Fibroblast of gingiva (primary cell): ENCODE measurements around the gene MBNL2.

Source experiments
- DNase-seq: peaks from one replicate; pipeline ENCODE4 v3.0.0-alpha.2; 2011; ENCODE audit warnings: low read depth

The MBNL2 gene

DNA sequence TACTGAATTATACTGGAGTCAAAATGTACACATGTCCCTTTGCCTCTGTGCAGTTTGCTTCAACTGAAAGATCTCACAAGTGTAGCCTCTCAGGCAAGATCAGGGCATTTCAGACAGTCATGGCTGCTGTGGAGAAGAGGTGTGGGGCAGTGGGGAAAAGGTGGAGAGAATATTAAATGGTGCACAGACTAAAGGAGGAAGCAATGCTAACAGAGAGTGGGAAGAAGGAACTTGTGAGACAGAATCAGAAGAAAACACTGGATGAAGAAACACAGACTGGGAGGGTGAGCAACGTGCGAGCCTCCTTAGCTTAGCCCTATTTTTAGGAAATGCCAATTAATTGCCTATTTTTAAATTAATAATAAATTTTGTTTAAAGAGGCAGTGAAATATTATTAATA lies 162.2 kb downstream of the MBNL2 start:
- no peak for DNase-seq

DNA sequence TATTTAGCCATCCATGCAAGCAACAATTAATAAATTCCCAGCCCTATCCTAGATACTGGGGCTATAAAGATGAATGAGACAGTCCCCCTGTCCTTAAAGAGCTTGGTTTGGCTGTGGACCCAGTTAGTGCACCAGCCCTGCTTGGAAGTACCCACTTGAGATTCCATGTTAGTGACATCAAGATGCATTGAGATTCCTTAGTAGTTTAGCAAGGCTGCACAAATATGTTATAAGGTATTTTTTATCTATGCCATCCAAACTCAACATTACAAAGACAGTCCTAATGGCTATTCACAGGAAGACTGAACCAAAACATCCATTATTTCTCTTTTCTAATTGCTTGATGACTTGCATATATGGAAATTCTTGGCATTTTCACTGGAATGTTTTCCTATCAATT lies 163.0 kb downstream of the MBNL2 start:
- DNase-seq = no peak

DNA sequence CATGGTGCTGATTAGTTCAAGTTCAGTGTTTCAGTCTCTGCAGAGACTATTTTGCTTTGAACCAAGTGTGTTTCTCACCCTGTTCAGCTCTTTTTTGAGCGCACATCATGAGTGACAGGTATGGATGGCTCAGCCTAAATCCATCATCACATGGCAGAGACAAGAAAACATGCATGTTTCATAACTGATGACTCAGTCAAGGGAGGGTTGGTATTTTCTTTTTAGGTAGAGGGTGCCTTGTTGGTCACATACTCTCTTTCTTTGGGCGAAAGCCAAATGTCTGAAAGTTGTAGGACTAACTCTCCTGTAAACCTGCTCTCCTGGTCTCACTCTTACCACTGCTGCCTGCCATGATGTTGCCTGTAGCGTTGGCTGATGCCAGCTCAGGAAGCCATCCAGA lies 163.7 kb downstream of the MBNL2 start:
- DNase-seq = no peak

DNA sequence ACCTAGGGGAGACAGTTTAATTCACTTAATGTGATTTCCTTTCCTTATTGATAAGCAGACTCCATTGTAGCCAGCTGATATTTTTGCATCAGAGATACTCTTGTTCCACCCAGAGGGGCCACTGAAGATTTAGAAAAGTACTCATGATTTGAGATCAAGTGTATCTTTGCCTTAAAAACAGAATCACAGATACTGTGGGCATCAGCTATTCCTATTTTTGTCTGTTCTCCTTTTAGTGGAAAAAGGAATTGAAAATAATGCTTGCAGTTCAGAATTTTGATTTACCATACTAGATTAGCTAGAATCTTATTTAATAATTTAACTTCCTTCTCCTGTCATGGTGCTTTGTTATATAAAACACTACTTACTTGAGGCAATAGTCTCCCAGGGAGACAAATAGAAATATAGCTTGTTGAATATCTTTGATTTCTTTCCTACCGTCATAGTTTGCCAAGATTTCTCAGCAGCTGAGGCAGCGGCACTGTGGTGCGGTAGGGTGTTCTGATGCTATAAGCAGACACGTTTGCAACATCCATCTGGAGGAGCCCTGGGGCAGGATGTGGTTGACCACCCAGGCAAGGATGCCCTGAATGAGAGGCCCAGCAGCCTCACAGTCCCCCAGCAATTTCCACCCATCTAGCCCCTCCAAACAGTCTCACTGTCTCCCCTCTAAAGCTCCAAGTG lies 164.8 kb downstream of the MBNL2 start:
- no peak for DNase-seq

DNA sequence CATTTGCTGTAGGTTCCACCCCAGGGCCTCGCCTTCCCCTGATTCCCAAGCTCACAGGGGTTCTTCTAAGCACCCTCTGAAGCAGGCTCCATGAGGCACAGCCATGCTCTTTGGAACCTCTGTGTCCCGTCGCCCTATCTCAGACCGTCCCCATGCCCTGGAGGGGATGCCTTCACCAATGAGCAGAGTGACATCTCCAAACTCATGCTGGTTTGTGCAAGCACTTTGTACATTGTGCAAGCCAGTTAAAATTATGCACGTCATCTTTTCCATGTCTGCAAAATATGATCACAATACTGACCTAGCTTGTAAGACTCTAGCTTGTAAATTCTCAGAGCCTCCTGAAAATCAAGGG lies 165.3 kb downstream of the MBNL2 start:
- DNase-seq = no peak

DNA sequence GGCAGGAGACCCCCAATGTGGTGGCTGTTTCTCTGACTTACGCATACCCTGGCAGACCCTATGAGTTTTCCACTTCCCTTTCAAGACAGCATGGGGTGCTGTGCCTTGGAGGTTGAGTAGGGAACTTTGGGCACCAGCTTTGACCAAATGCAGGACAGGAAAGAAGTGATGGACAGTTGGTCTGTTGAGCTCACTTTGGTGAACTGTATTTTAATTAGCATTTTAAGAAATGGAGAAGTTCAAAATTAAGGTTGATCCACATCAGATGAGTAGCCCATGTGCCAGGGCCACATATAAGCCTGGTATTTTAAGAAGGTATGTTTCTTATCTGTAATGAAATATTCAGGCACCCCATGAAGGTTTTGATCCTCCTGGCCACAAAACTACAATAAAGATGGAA lies 165.8 kb downstream of the MBNL2 start:
- DNase-seq = no peak

DNA sequence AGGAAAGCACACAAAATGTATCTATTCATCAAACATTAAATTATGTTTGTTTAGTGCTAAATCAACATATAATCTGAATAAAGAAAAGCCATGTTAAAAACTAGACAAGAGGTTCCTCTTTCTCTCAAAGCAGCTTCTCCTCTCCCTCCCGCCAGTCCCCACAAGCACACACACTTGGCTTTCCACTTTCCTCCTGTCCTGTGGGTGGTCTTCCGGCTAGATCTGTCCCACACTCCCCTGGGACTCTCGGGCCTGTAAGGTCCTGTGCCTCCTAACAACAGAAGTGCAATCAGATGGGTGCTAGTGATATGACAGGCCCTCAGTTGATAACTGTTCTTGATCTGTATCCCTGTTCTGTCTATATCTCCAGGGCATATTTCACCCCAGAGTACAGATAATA lies 166.2 kb downstream of the MBNL2 start:
- DNase-seq = no peak

DNA sequence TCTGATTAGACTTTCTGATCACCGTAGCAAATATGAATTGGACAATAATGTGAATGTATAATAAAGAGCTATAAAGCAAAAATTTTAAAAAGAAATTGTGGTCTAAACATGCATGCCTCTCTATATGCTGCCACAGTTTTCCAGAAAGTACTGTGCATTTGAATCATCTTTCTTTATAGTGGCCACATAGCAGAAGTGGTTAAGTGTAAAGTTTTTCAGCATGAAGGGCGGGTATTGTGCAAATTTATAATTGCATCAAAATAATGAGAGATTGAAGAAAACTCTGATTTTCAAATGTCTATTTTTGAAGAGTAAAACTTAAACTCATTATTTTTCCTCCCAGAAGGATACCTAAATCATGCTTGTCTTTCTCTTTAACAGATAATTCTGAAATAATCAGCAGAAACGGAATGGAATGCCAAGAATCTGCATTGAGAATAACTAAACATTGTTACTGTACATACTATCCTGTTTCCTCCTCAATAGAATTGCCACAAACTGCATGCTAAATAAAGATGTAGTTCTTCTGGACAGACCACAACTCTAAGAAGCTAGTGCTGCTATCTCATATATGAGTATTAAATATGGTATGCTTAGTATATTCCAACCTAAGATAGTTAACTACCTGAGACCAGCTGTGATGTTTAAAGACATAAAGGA lies 168.9 kb downstream of the MBNL2 start:
- DNase-seq = no peak

DNA sequence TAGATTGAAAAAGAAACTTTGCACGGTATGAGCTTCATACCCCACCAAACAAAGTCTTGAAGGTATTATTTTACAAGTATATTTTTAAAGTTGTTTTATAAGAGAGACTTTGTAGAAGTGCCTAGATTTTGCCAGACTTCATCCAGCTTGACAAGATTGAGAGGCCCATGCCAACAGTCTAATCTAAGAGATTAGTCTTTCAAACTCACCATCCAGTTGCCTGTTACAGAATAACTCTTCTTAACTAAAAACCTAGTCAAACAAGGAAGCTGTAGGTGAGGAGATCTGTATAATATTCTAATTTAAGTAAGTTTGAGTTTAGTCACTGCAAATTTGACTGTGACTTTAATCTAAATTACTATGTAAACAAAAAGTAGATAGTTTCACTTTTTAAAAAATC lies 169.9 kb downstream of the MBNL2 start:
- DNase-seq = no peak

DNA sequence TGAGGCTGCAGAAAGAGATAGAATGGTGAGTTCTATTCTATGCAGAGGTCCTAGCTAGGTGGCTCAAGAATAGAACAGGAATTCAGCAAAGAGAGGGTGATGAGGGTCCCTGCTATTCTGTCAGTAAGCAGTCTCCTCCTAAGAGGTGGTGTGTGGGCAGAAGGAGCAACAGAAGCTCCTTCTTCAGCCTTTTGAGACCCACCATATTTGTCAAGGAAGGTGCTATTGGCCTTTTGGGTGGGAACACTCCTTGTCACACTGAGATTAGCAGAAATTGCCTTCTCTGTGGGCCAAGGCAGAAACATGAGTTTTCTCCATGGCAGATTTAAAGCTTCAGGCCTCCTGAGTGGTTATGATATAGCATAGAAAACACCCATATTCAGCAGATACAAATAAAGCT lies 172.4 kb downstream of the MBNL2 start:
- DNase-seq = no peak

DNA sequence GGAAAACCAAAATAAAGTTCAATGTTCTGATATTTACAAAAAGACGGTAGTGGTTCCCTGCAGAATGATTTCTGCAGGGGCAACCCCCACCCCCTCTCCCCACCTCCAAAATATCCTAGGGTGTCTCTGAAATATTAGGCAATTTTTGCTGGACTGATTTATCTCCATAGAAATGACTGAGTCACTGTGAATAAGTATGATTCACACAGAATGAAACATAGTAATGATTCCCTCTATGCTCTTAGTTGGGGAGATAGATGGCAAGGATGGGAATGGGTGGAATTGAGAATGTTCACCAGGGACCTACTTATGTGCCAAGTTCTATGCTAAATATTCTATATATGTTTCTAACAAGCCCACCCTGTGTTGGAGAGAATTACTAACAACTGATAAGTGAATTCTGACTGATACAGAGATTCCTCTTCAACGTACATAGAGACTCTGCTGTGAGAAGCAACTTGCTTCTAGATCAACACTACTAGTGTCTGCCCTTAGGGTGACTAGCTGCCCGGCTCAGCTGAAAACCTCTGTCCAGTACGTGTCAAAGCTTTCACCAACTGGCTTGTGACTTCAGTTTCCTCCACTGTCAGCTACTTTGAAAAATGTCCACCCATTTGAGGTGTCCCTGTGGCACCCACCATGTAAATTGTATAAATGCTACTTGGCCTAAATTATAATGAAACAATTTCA lies 173.5 kb downstream of the MBNL2 start:
- peak; percentile 13 for DNase-seq

DNA sequence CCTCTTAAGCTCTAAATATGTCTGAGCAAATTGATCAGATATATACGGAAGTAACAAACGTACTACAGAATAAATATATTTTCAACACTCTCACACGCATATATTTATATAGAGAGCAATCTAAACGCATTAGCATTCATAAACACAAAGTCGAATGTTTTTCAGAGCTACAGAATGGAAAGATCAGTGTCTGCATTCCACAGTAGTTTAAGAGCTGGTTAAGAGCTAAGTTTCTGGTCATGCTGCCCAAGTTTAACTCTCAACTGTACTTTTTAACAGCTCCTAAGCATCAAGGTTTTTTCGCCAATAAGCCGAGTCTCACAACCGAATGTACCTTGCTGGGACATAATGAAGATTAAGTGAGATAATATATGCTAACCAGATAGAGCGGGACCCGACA lies 175.1 kb downstream of the MBNL2 start:
- no peak for DNase-seq

DNA sequence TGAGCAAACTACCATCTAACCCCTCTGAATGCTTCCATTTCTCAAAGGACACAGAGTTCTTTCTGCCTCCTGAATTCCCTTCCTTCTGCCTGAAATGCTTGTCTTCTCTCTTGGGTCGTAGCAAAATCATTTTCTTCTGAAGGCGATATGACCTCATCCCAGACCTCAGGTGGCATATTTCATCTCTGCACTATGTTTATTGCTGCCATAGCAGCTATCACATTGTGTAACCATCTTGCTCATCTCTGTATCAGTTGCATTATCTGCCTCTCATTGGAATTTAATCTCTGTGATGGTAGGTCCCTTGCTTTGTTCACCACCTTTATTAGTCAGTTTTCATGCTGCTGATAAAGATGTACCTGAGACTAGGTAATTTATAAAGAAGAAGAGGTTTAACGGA lies 179.3 kb downstream of the MBNL2 start:
- DNase-seq = no peak

DNA sequence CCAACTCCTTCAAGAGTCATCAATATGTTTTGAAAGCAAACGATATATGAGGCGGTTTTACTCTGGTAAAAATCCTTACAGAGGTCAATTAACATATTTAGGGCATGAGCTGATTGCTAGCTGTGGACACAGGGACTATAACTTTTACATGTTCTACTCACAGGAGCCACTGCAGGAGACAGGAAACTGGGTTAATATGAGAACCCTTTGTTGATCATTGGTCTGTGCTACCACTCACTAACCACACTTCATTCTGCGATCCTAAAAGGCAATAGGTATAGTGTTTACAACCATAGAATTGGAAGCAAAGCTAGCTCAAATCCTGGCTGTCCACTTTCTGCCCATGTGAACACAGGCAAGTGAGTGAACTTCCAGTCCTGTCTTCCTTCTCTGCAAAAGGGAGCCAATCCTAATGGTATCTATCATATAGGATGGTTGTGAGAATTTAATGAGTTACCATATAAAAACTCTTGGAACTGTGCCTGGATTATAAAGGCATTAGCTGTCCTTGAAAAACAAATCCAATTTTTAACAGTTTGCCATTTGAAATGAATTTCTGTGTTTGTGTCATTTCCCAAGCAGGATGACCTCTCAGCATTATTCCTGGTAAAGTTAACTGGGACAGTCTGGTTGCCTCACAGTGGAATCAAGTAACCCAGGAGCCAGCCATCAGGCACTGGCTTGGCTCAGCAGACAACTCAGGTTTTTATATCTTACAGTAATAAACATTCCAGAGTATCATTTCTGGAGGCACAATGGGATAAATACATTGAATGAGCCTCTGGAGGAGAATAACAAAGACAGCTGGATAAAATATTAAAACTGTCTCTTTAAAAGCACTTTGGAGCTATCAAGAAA lies 182.0 kb downstream of the MBNL2 start:
- DNase-seq = peak; percentile 32

DNA sequence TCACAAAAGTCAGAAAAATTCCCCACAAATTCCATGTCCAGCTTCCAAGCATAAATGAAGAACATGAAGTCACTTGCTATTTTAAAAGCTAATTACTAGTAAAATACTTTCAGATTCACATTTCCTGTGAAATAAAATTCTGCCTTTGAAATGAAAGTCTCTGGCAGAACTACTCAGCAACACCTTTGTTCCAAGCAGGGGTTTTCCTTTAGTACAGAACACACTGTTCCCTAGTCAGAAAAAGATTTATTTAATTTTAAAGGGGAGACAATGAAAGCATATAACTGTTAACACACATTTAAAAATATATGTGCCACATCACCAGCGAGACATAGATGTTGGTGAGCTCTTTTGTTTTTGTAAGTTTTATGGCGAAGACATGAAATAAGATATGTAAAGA lies 185.4 kb downstream of the MBNL2 start:
- no peak for DNase-seq

DNA sequence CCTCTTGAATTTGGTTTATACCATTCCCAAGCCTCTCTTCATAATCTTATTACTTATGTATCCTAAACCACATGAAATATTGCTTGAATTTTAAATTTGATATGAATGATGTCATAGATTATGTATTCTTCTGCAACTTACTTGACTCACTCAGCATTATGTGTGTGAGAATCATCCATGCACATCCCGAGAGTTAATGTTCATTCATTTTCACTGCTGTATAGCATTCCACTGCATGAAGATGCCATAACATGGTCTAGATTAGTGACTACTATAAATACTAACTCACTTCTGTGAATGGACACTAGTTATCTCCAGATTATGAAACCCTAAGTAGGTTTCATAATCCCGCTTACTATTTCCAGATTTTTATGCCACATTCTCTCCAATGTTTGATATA lies 186.8 kb downstream of the MBNL2 start:
- DNase-seq = no peak

DNA sequence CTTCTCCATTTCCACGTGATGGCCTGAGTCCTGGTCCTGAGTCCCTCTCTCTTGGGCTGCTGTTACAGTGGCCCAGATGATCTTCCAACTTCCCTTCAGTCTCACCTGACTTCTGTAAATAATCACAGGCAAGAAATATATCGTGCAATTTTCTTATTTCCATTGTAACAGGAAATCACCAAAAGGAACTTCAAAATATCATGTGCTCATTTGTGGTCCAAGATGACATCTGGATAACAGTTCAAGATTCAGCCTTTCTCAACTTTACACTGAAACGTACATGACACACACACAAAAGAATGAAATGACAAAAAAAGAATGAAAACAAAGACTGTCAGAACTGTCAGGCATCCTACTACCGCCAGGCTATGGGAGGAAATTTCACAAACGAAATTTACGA lies 189.9 kb downstream of the MBNL2 start:
- DNase-seq = no peak

DNA sequence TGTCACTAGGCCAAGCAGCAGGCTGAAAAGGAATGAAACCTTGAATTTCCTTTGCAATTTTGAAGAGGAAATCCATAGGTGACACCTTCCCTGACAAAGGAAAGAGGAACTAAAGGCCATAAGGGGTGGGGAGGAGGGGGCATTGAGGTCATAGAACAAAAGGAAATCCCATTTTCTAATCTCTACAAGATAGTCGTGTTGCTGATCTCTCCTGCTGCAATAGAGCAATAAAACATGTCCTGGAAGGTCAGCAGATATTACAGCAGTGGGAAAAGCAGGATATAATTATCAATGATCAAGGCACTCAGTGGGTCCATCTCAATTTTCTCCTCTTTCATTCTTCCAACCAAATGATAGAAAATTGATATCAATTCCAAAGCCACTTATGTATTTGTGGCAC lies 191.6 kb downstream of the MBNL2 start:
- no peak for DNase-seq

DNA sequence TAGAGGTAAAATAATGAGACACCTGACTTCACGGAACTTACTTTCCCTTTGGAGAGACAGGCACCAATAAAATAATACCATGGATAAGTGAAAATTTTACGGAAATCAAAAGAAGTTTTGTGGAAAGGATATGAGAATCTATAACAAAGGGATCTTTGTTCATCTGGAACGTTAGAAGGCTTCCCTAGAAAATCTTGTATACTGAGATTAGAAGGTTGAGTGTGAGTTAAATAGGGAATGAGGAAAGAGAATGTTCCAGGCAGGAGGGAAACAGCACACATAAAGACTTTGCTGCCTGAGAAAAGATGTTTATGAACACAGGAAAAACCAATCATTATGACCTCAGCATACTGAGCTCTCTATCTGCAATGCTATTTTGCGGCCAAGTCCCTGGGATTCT lies 192.3 kb downstream of the MBNL2 start:
- no peak for DNase-seq

DNA sequence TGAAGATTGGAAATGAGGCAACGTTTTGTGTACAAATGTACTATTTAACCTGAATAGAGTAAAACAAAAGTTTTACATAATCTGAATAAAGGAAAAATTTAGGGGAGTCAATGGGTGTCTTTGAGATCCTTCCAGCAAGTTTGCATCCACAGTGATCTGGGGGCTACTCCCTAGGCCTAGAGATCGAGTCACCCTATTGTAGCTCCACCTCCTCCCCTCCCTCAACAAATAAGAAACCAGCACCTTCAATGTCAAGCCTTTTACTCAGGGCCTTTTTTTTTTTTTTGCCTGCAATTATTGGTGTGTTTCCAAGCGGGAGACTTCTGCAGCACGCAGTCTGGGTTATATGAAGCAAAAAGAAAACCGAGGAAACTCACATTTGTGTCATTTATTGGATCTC lies 195.6 kb downstream of the MBNL2 start:
- no peak for DNase-seq

DNA sequence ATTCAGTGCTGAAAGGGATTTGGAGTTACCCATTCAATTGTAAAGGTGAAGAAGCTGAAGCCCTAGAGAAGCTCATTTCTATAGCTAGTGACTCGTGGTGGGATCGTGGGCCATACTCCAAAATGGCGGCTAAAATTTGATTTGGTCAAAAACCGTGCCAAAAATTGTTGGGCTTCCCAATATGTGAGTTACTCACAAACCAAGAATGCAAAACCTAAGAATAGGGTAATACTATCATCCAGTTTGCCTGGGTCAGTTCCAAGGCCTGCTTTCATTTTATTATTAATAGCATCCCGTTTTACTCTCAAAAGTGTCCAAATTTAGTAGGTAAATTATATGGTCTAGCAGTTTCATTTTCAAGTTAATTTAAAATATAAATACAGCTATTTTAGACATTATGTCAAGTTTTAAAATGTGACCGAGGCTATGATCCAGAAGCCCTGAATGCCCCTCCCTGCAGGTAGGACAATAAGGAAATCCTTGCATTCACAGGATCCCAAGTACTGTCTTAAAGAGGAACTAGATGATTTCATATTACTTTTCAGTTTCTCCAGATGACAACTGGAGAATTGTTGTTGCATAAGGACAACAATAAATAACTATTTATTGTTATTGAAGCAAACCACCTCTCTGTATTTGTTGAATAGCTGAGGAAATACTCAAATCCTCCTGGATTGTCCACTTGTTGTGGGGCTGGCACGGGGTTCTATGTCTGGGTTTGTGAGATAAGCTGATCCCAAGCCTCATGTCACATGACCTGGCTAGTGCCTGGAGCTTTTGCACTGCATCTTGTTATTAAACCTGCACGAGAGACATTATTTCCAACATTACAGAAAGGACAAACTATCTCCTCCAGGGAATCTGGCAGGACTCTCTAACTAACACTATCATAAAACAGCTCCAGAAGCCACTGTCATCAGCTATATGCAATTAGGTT lies 200.3 kb downstream of the MBNL2 start:
- no peak for DNase-seq
